Fibroblast of mammary gland (primary cell): ENCODE results near the gene PCP4L1.

Experiments
- DNase-seq: peaks from one replicate; pipeline ENCODE4 v3.0.0-alpha.2; 2010; ENCODE audit warnings: low read depth
- H3K4me3 ChIP-seq: 2 replicates; pipeline ENCODE4 v1.5.1; 2011; ENCODE audit warnings: low read depth, mild to moderate bottlenecking, low read length, moderate library complexity; ENCODE audit not compliant: control insufficient read depth
- TF ChIP-seq, protein P1 (sequence below): conservative IDR thresholded peaks from 2 replicates; pipeline ENCODE4 v1.5.1; 2011; ENCODE audit warnings: low read depth, low read length, inconsistent platforms; ENCODE audit not compliant: control insufficient read depth, insufficient read depth

PCP4L1 gene

DNA sequence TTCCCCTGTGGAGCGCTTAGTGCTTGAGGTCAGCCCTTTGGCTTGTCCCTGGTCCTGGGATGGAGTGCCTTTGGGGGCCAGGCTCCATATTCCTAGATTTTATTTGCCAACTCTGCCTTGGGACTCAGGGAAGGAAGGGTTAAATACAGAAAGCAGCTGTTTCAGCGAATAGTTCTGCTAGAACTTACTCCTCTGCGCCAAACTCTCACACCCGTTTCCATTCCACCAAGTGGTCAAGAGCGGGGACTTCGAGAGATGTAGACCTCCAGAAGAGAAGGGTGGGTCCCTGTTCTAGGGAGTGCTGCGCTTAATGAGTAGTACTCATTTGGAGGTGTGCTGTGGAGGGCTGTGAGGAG lies 33.4 kb upstream of the PCP4L1 start:
- H3K4me3 ChIP-seq: no peak overlapping the region
- TF ChIP-seq, protein P1, sequence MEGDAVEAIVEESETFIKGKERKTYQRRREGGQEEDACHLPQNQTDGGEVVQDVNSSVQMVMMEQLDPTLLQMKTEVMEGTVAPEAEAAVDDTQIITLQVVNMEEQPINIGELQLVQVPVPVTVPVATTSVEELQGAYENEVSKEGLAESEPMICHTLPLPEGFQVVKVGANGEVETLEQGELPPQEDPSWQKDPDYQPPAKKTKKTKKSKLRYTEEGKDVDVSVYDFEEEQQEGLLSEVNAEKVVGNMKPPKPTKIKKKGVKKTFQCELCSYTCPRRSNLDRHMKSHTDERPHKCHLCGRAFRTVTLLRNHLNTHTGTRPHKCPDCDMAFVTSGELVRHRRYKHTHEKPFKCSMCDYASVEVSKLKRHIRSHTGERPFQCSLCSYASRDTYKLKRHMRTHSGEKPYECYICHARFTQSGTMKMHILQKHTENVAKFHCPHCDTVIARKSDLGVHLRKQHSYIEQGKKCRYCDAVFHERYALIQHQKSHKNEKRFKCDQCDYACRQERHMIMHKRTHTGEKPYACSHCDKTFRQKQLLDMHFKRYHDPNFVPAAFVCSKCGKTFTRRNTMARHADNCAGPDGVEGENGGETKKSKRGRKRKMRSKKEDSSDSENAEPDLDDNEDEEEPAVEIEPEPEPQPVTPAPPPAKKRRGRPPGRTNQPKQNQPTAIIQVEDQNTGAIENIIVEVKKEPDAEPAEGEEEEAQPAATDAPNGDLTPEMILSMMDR: no peak
- no peak for DNase-seq

DNA sequence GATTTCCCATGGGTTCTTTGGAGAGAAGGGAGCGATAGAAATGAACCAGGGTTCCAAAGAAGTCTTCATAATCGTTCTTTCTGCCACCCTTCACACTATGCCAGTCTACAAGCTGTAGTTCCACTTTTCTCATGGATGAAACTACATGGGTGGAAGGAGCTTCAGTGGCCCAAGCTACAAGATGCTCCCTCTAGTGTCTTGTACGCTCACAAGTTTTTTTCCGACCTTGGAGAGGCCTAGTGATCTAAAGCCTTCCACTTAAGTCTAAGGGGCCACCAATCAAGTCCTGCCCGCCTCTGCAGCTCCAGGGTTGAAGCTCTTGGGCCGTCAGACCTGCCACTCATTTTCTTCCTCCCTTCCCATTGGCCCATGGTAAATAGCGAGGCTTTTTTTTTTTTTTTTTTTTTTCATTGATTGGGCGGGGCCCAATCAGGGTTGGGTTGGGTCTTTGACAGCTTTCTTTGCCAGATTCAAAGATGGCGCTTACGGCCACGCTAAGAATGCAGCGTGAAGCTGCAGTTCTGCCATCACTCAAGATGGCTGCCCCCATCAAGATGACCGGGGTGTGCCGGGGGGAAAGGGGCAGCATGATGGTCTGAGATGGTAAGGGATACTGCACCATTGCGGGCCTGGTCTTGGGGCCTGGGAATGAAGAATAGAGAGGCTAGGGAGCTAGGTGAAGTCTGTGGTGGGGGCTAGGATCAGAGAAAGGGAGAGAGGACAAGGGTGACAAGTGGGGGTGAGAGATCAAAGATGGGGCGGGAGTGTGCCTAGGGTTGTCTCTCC lies 32.8 kb upstream of the PCP4L1 start, which contains the start of gene TOMM40L:
Gene TOMM40L (plus strand): TSS at position 527 of the 786 bp plus-strand sequence. CDS start 430 bp downstream, outside the sequence.
- H3K4me3 ChIP-seq: peak within 1 kb of the TSS; percentile 99
- TF ChIP-seq, protein P1: peak; percentile 76

DNA sequence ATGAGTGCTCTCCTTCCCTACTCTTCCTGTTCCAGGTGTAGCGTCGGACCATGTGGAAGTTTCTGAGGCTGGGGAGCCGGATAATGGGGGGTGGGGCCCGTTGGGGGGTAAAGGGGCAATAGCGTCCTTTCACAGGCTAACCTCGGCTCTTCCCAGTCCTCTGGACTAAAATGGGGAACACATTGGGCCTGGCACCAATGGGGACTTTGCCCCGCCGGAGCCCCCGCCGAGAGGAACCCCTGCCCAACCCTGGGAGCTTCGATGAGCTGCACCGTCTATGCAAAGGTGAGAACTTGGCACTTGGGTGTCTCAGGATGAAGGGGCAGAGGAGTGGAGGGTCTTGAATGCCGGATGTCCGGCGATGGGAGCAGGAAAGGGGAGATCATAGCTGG lies 32.2 kb upstream of the PCP4L1 start:
- H3K4me3 ChIP-seq: peak overlapping the region; percentile 99
- no peak for DNase-seq
- TF ChIP-seq, protein P1: no peak

More for the DNA sequence above, 32.8 kb upstream of the PCP4L1 start, which contains the start of gene TOMM40L:
- DNase-seq: peak; percentile 100

DNA sequence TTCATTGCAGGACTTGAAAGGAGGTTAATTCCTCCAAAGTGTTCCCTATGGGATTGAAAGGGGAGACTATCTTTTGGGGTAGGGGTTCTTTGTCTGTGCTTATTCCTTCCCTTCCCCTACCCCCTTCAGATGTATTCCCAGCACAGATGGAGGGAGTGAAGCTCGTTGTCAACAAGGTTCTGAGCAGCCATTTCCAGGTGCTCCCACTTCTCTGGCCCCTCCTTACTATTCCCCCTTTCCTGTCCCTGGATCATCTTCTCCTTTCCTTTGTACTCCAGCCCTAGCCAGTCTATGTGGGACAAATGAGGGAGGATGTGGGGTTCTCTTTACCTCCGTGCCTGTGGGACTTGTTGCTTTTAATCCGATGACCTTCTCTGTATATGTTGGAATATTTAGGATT lies 31.8 kb upstream of the PCP4L1 start:
- no peak for DNase-seq

DNA sequence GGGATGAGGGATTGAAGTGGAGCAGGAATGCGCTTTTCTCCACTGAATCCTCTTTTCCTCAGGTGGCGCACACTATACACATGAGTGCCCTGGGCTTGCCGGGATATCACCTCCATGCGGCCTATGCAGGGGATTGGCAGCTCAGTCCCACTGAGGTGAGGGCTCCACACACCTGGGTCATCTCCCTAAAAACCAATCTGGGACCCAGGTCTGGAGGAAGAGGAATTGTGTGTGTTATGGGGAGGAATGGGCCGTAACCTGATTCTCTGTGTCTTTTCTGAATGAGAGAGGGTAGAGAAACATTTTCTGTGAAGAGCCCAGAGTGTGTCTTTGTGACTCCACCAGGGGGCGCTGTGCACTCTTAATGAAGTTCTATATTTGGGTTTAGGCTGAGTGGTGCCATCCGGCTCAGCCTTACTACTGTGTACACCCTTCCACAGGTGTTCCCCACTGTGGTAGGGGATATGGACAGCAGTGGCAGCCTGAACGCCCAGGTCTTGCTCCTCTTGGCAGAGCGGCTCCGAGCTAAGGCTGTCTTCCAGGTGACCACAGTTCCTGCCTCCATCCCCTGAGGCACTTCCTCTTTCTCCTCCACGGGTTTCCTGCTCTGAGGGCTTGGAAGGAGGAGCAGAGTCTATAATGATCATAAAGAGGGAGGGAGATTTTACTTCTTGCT lies 31.2 kb upstream of the PCP4L1 start:
- H3K4me3 ChIP-seq: peak overlapping the region; percentile 99
- TF ChIP-seq, protein P1: peak; percentile 75
- peak; percentile 74 for DNase-seq

More for the DNA sequence above, 31.8 kb upstream of the PCP4L1 start:
- TF ChIP-seq, protein P1: no peak
- peak overlapping the region; percentile 99 for H3K4me3 ChIP-seq

DNA sequence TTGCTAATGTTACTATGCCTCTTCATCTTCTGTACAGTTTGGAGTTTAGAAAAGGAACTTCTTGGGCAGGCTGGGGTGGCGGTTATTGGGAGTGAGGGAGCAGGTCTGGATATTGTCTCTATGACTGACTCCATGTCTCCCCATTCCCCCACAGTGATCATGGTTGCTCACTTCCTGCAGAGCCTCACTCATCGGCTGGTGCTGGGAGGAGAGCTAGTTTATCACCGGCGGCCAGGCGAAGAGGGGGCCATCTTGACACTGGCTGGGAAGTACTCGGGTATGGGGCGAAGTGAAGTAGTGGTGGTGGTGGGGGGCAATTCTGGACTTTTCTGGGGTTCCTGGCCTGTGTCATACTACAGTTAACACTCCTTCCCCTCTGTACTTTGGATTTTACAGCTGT lies 30.5 kb upstream of the PCP4L1 start:
- TF ChIP-seq, protein P1: no peak
- no peak for DNase-seq
- no peak overlapping the region for H3K4me3 ChIP-seq
